Measurements from ENCODE around the gene GRIA1.

Gene GRIA1

GRCh38 chr5:153751251-153751650 lies 260.8 kb downstream of the GRIA1 start:
- no peak for TF ChIP-seq YY1 (IDR thresholded peaks at IDR 0.05; ENCODE audit: low read depth)

- TF ChIP-seq CREB1 (IDR thresholded peaks at IDR 0.05; ENCODE audit: low read depth) = no peak
- TF ChIP-seq ZBTB7A (IDR thresholded peaks at IDR 0.05; ENCODE audit: low read depth) = no peak
- no peak for TF ChIP-seq RAD21 (IDR thresholded peaks at IDR 0.05; ENCODE audit: low read depth)
- no peak for TF ChIP-seq NFIC (IDR thresholded peaks at IDR 0.05)
- no peak for TF ChIP-seq FOXM1 (IDR thresholded peaks at IDR 0.05; ENCODE audit: borderline replicate concordance, low read depth)
- no peak for TF ChIP-seq EP300 (IDR thresholded peaks at IDR 0.05; ENCODE audit: borderline replicate concordance)
- no peak for TF ChIP-seq TAF1 (IDR thresholded peaks at IDR 0.05; ENCODE audit: low read depth)
- TF ChIP-seq TCF12 (IDR thresholded peaks at IDR 0.05; ENCODE audit: low read depth) = no peak
- TF ChIP-seq MAX (IDR thresholded peaks at IDR 0.05) = no peak
- TF ChIP-seq TEAD4 (IDR thresholded peaks at IDR 0.05) = no peak
These were observed 262.4 kb downstream of the GRIA1 start for GRCh38 chr5:153752890-153753289.

- no peak for TF ChIP-seq NFIC (IDR thresholded peaks at IDR 0.05)
- TF ChIP-seq ZBTB7A (IDR thresholded peaks at IDR 0.05; ENCODE audit: low read depth) = no peak
- no peak for TF ChIP-seq TCF12 (IDR thresholded peaks at IDR 0.05; ENCODE audit: low read depth)
- TF ChIP-seq CEBPB (IDR thresholded peaks at IDR 0.05) = no peak
- no peak for TF ChIP-seq FOXM1 (IDR thresholded peaks at IDR 0.05; ENCODE audit: borderline replicate concordance, low read depth)
- TF ChIP-seq YY1 (IDR thresholded peaks at IDR 0.05; ENCODE audit: low read depth) = no peak
- TF ChIP-seq TEAD4 (IDR thresholded peaks at IDR 0.05) = no peak
- no peak for TF ChIP-seq MAX (IDR thresholded peaks at IDR 0.05)
- TF ChIP-seq EP300 (IDR thresholded peaks at IDR 0.05; ENCODE audit: borderline replicate concordance) = no peak
- TF ChIP-seq TAF1 (IDR thresholded peaks at IDR 0.05; ENCODE audit: low read depth) = no peak
- TF ChIP-seq CREB1 (IDR thresholded peaks at IDR 0.05; ENCODE audit: low read depth) = no peak
- TF ChIP-seq EGR1 (IDR thresholded peaks at IDR 0.05) = no peak
- no peak for TF ChIP-seq REST (IDR thresholded peaks at IDR 0.05; ENCODE audit: low read depth)
- TF ChIP-seq RAD21 (IDR thresholded peaks at IDR 0.05; ENCODE audit: low read depth) = no peak
- TF ChIP-seq USF1 (IDR thresholded peaks at IDR 0.05) = no peak
These were observed 263.4 kb downstream of the GRIA1 start for GRCh38 chr5:153753645-153754432.

- TF ChIP-seq RAD21 (IDR thresholded peaks at IDR 0.05; ENCODE audit: low read depth) (no peak), CEBPB (IDR thresholded peaks at IDR 0.05) (no peak), EP300 (IDR thresholded peaks at IDR 0.05; ENCODE audit: borderline replicate concordance) (no peak), MAX (IDR thresholded peaks at IDR 0.05) (no peak), CREB1 (IDR thresholded peaks at IDR 0.05; ENCODE audit: low read depth) (no peak)
These were observed 265.5 kb downstream of the GRIA1 start for GRCh38 chr5:153755913-153756500.

- no peak for TF ChIP-seq CEBPB (IDR thresholded peaks at IDR 0.05)
- no peak for TF ChIP-seq NFIC (IDR thresholded peaks at IDR 0.05)
- no peak for TF ChIP-seq FOXM1 (IDR thresholded peaks at IDR 0.05; ENCODE audit: borderline replicate concordance, low read depth)
- no peak for TF ChIP-seq CREB1 (IDR thresholded peaks at IDR 0.05; ENCODE audit: low read depth)
- TF ChIP-seq EGR1 (IDR thresholded peaks at IDR 0.05) = no peak
- TF ChIP-seq RAD21 (IDR thresholded peaks at IDR 0.05; ENCODE audit: low read depth) = no peak
- TF ChIP-seq ZBTB7A (IDR thresholded peaks at IDR 0.05; ENCODE audit: low read depth) = no peak
- no peak for TF ChIP-seq YY1 (IDR thresholded peaks at IDR 0.05; ENCODE audit: low read depth)
- TF ChIP-seq REST (IDR thresholded peaks at IDR 0.05; ENCODE audit: low read depth) = no peak
- TF ChIP-seq TEAD4 (IDR thresholded peaks at IDR 0.05) = no peak
- no peak for TF ChIP-seq MAX (IDR thresholded peaks at IDR 0.05)
- TF ChIP-seq TCF12 (IDR thresholded peaks at IDR 0.05; ENCODE audit: low read depth) = no peak
- no peak for TF ChIP-seq TAF1 (IDR thresholded peaks at IDR 0.05; ENCODE audit: low read depth)
- no peak for TF ChIP-seq USF1 (IDR thresholded peaks at IDR 0.05)
- no peak for TF ChIP-seq EP300 (IDR thresholded peaks at IDR 0.05; ENCODE audit: borderline replicate concordance)
These were observed 266.1 kb downstream of the GRIA1 start for GRCh38 chr5:153756540-153756939.
